CD4-positive, alpha-beta T cell treated with Interferon gamma for 1 hour (primary cell): ENCODE measurements around the gene MYL4.
A peak's percentile ranks its signal among the peaks of the same experiment; 100 is the strongest.
"Not testable (repeated sequence)": the region's sequence is repeated elsewhere in the genome, so short reads cannot be mapped to it uniquely, and the experiment has no call there.

Experiments
- DNase-seq: peaks from one replicate; pipeline ENCODE4 v3.0.0-alpha.2; 2020

MYL4 gene

GRCh38 chr17:47193931-47194511 is 15.1 kb upstream of the MYL4 start:
- DNase-seq: no peak

- no peak for DNase-seq
These were observed 11.3 kb upstream of the MYL4 start for GRCh38 chr17:47197821-47198220.

GRCh38 chr17:47199627-47200324 is 9.4 kb upstream of the MYL4 start:
- DNase-seq: no peak

GRCh38 chr17:47200325-47200664 is 8.9 kb upstream of the MYL4 start:
- no peak for DNase-seq

GRCh38 chr17:47201166-47201565 is 8.0 kb upstream of the MYL4 start:
- DNase-seq: no peak

- DNase-seq: peak; percentile 13
These were observed 5.0 kb upstream of the MYL4 start for GRCh38 chr17:47203984-47204721.

GRCh38 chr17:47204722-47205418 is 4.3 kb upstream of the MYL4 start:
- DNase-seq: peak; percentile 40

- DNase-seq: peak; percentile 76
These were observed 3.7 kb upstream of the MYL4 start for GRCh38 chr17:47205419-47205963.

GRCh38 chr17:47207143-47208067 is 1.7 kb upstream of the MYL4 start:
- DNase-seq: no peak

- DNase-seq: no peak
These were observed 351 bp downstream of the MYL4 start for GRCh38 chr17:47209499-47209898.

GRCh38 chr17:47210105-47210504 is 957 bp downstream of the MYL4 start:
- no peak for DNase-seq

- DNase-seq: no peak
These were observed 1.6 kb downstream of the MYL4 start for GRCh38 chr17:47210779-47211178.

GRCh38 chr17:47212458-47212857 is 3.3 kb downstream of the MYL4 start:
- no peak for DNase-seq

GRCh38 chr17:47213540-47213939 is 4.4 kb downstream of the MYL4 start:
- DNase-seq: no peak

GRCh38 chr17:47214931-47215330 is 5.8 kb downstream of the MYL4 start:
- DNase-seq: no peak

- not testable (repeated sequence) for DNase-seq
These were observed 7.7 kb downstream of the MYL4 start for GRCh38 chr17:47216821-47217220.

GRCh38 chr17:47217279-47217678 is 8.1 kb downstream of the MYL4 start:
- DNase-seq: not testable (repeated sequence)

GRCh38 chr17:47218896-47219430 is 9.8 kb downstream of the MYL4 start:
- no peak for DNase-seq

- no peak for DNase-seq
These were observed 10.7 kb downstream of the MYL4 start for GRCh38 chr17:47219621-47220475.

GRCh38 chr17:47220531-47220999 is 11.4 kb downstream of the MYL4 start:
- DNase-seq: no peak

- DNase-seq: no peak
These were observed 12.0 kb downstream of the MYL4 start for GRCh38 chr17:47221154-47221553.
